Panc1 (cell line): ENCODE results near the gene TMEM233. TPM values are rescaled to one million over a fixed set of nuclear protein-coding genes. Genes with fewer than 3 reads are reported as not detected.

Experiments used
- ATAC-seq: fragments of 200-7000 bp; cut with Tn5 transposase; 2 replicates; pipeline ENCODE4 v1.9.1; 2020; ENCODE audit warnings: mild to moderate bottlenecking, moderate library complexity
- BruUV-seq: library from RNA; stranded (reverse); fragments of 400-500 nt; replicated peaks from 2 replicates; lab custom pipeline; 2021; lab: Mats Ljungman, UMichigan
- CTCF ChIA-PET: fragments of 300-600 bp; sonication (Branson Sonifier 250); formaldehyde crosslinking; loops from one replicate; lab custom pipeline; 2022; ENCODE audit warnings: antibody characterized with exemption; lab: Charles Lee
- POLR2A ChIA-PET: fragments of 300-600 bp; sonication (Branson Sonifier 250); formaldehyde crosslinking; loops from one replicate; lab custom pipeline; 2022; ENCODE audit warnings: antibody characterized with exemption; lab: Charles Lee
- DNase-seq: peaks from one replicate; pipeline ENCODE4 v3.0.0-alpha.2; 2010; ENCODE audit warnings: low read depth, low spot score
- H3K27ac ChIP-seq: 2 replicates; pipeline ENCODE4 v1.5.1; 2011; ENCODE audit warnings: mild to moderate bottlenecking, low read length, inconsistent platforms
- H3K27me3 ChIP-seq: fragments of 200-500 bp; sonication (Bioruptor generic); 2 replicates; pipeline ENCODE4 v1.6.0; 2014; ENCODE audit warnings: low read length, inconsistent platforms; ENCODE audit not compliant: control insufficient read depth, insufficient read depth
- H3K36me3 ChIP-seq: fragments of 200-500 bp; sonication (Bioruptor generic); 2 replicates; pipeline ENCODE4 v1.5.1; 2014; ENCODE audit warnings: inconsistent platforms, mild to moderate bottlenecking, low read length, moderate library complexity; ENCODE audit not compliant: control insufficient read depth, insufficient read depth
- H3K4me1 ChIP-seq: 2 replicates; pipeline ENCODE4 v1.5.1; 2011; ENCODE audit warnings: inconsistent platforms, mild to moderate bottlenecking, low read length, moderate library complexity; ENCODE audit not compliant: control insufficient read depth, insufficient read depth
- H3K4me3 ChIP-seq, 2 experiments: 2 replicates each; pipeline ENCODE4 v1.5.1; 2011 to 2012; ENCODE audit warnings: low read depth in 2 of 2, low read length in 2 of 2, mild to moderate bottlenecking in 2 of 2, inconsistent platforms in 1 of 2, moderate library complexity in 1 of 2
- H3K9me3 ChIP-seq: fragments of 200-500 bp; sonication (Bioruptor generic); 2 replicates; pipeline ENCODE4 v1.5.1; 2014; ENCODE audit warnings: low read depth, mild to moderate bottlenecking, inconsistent platforms, low read length, moderate library complexity; ENCODE audit not compliant: control insufficient read depth, insufficient read depth
- CTCF ChIP-seq: fragments of 450-650 bp; IDR thresholded peaks from 2 replicates; pipeline ENCODE4 v1.5.1; 2017; ENCODE audit warnings: mild to moderate bottlenecking
- POLR2AphosphoS5 ChIP-seq: IDR thresholded peaks from 2 replicates; pipeline ENCODE4 v1.6.1; 2012; ENCODE audit warnings: mild to moderate bottlenecking, low read depth, low read length, moderate library complexity
- SIN3A ChIP-seq: IDR thresholded peaks from 2 replicates; pipeline ENCODE4 v1.6.1; 2012; ENCODE audit warnings: low read depth, mild to moderate bottlenecking, low read length, moderate library complexity, borderline replicate concordance; ENCODE audit not compliant: insufficient read depth
- TCF7L2 ChIP-seq: IDR thresholded peaks from 2 replicates; pipeline ENCODE4 v1.6.1; 2011; ENCODE audit warnings: mild to moderate bottlenecking, low read depth, low read length, inconsistent platforms
- in situ Hi-C: cut with HindIII; loops from 2 replicates; pipeline ENCODE4 v1.10.0; 2016; ENCODE audit warnings: low sequenced_read_pairs, low pct_unique_long_range_greater_than_20kb
- intact Hi-C: fragments of 100-400 bp; cut with micrococcal nuclease; formaldehyde crosslinking; loops from one replicate; pipeline ENCODE4 v1.10.0; 2022; ENCODE audit not compliant: unreplicated experiment
- total RNA-seq: library from RNA; stranded (reverse); gene quantifications from one replicate; pipeline ENCODE4 v1.2.1, GENCODE V29; 2021; ENCODE audit not compliant: unreplicated experiment
- TF ChIP-seq, protein P1 (sequence below), 2 experiments: IDR thresholded peaks; 2 replicates each; pipeline ENCODE4 v1.6.1; 2011 to 2012; ENCODE audit warnings: low read depth in 2 of 2, control low read depth in 1 of 2, low read length in 1 of 2, mild to moderate bottlenecking in 1 of 2, moderate library complexity in 1 of 2; ENCODE audit not compliant: insufficient read depth in 1 of 2

The TMEM233 gene
- total RNA-seq, 1 experiment from 2014 or later, result not detected

GRCh38 chr12:119673634-119674033 lies 80.1 kb downstream of the TMEM233 start:
- no peak overlapping the region for H3K4me3 ChIP-seq
- H3K27me3 ChIP-seq, result no peaks in the 10 kb centered on the region
- ChIA-PET POLR2A (no interaction called here), CTCF (no interaction called here)
- in situ Hi-C loops (no loop called here), intact Hi-C loops (no loop called here)
- H3K4me1 ChIP-seq, result peaks cover 9% of the 10 kb centered on the region
- TF ChIP-seq CTCF, result no peak
- TF ChIP-seq SIN3A, result no peak
- TF ChIP-seq, protein P1, sequence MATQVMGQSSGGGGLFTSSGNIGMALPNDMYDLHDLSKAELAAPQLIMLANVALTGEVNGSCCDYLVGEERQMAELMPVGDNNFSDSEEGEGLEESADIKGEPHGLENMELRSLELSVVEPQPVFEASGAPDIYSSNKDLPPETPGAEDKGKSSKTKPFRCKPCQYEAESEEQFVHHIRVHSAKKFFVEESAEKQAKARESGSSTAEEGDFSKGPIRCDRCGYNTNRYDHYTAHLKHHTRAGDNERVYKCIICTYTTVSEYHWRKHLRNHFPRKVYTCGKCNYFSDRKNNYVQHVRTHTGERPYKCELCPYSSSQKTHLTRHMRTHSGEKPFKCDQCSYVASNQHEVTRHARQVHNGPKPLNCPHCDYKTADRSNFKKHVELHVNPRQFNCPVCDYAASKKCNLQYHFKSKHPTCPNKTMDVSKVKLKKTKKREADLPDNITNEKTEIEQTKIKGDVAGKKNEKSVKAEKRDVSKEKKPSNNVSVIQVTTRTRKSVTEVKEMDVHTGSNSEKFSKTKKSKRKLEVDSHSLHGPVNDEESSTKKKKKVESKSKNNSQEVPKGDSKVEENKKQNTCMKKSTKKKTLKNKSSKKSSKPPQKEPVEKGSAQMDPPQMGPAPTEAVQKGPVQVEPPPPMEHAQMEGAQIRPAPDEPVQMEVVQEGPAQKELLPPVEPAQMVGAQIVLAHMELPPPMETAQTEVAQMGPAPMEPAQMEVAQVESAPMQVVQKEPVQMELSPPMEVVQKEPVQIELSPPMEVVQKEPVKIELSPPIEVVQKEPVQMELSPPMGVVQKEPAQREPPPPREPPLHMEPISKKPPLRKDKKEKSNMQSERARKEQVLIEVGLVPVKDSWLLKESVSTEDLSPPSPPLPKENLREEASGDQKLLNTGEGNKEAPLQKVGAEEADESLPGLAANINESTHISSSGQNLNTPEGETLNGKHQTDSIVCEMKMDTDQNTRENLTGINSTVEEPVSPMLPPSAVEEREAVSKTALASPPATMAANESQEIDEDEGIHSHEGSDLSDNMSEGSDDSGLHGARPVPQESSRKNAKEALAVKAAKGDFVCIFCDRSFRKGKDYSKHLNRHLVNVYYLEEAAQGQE (IDR thresholded peaks at IDR 0.05; ENCODE audit: insufficient read depth in 1 of 2, low read depth in 2 of 2, low read length in 1 of 2), result no peak
- TF ChIP-seq TCF7L2, result no peak
- TF ChIP-seq POLR2AphosphoS5, result no peak
- H3K27ac ChIP-seq, result no peak overlapping the region
- ATAC-seq (no peak), DNase-seq (no peak)
- no peaks in the 10 kb centered on the region for H3K9me3 ChIP-seq
- no TSS peak for BruUV-seq
- H3K36me3 ChIP-seq, result peaks cover 51% of the 10 kb centered on the region

- BruUV-seq, result no TSS peak
- H3K36me3 ChIP-seq, result peaks cover 57% of the 10 kb centered on the region
- no peak for TF ChIP-seq TCF7L2
- no peak for TF ChIP-seq CTCF
- TF ChIP-seq, protein P1 (IDR thresholded peaks at IDR 0.05; ENCODE audit: insufficient read depth in 1 of 2, low read depth in 2 of 2, low read length in 1 of 2), result no peak
- TF ChIP-seq POLR2AphosphoS5, result no peak
- no peak for TF ChIP-seq SIN3A
- in situ Hi-C loops (no loop called here), intact Hi-C loops (no loop called here)
- POLR2A ChIA-PET, result no interaction called here
- H3K4me1 ChIP-seq, result peaks cover 7% of the 10 kb centered on the region
- CTCF ChIA-PET, result no interaction called here
- H3K9me3 ChIP-seq, result no peaks in the 10 kb centered on the region
- H3K27ac ChIP-seq, result no peak overlapping the region
- no peak overlapping the region for H3K4me3 ChIP-seq
- no peaks in the 10 kb centered on the region for H3K27me3 ChIP-seq
- DNase-seq (no peak), ATAC-seq (no peak)
These were observed 81.0 kb downstream of the TMEM233 start for GRCh38 chr12:119674560-119674959.
